Type B pancreatic cell (in vitro differentiated cells): ENCODE data around the gene CTCF. TPM values are rescaled to one million over a fixed set of nuclear protein-coding genes. Genes with fewer than 3 reads are reported as not detected.

ENCODE experiments used
- DNase-seq: peaks from one replicate; pipeline ENCODE4 v3.0.0; 2021; ENCODE audit warnings: mixed read lengths; ENCODE audit not compliant: unreplicated experiment; ENCODE audit errors: extremely low spot score
- H3K27ac Mint-ChIP-seq: 2 replicates; pipeline ENCODE4 v1.8.0; 2021; ENCODE audit warnings: mild to moderate bottlenecking, mixed read lengths
- H3K27me3 Mint-ChIP-seq: 2 replicates; pipeline ENCODE4 v1.8.0; 2021; ENCODE audit warnings: mixed read lengths
- H3K36me3 Mint-ChIP-seq: 2 replicates; pipeline ENCODE4 v1.8.0; 2021; ENCODE audit warnings: mixed read lengths
- H3K4me1 Mint-ChIP-seq: one replicate; pipeline ENCODE4 v1.8.0; 2021; ENCODE audit warnings: mixed read lengths; ENCODE audit not compliant: unreplicated experiment
- H3K4me3 Mint-ChIP-seq: 2 replicates; pipeline ENCODE4 v1.8.0; 2021; ENCODE audit warnings: mild to moderate bottlenecking, mixed read lengths
- H3K9me3 Mint-ChIP-seq: 2 replicates; pipeline ENCODE4 v1.8.0; 2021; ENCODE audit warnings: mixed read lengths
- total RNA-seq: library from RNA; stranded (reverse); gene quantifications from 2 replicates; pipeline ENCODE4 v1.2.1, GENCODE V29; 2021; ENCODE audit warnings: low replicate concordance
- TF ChIP-seq, protein P1 (sequence below): fragments of 200-600 bp; sonication (generic); conservative IDR thresholded peaks from 2 replicates; pipeline ENCODE4 v1.5.0; 2021; ENCODE audit warnings: antibody characterized with exemption, mild to moderate bottlenecking

The CTCF gene
- total RNA-seq, 1 donor from 2014 or later = 57.8 TPM

DNA sequence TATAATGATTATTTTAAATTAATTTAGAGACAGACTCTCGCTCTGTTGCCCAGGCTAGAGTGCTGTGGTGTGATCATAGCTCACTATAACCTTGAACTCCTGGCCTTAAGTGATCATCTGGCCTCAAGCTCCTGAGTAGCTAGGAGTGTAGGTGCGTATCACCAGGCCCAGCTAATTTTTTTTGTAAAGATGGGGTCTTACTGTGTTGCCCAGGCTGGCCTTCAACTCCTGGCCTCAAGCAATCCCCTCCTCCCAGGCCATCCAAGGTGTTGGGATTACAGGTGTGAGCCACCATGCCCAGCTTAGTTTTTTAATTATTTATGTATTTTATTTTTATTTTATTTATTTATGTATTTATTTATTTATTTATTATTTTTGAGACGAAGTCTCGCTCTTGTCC, 17.9 kb downstream of the CTCF start:
- no peaks in the 10 kb centered on the region for H3K9me3 Mint-ChIP-seq
- peaks cover 17% of the 10 kb centered on the region for H3K36me3 Mint-ChIP-seq
- TF ChIP-seq, protein P1, sequence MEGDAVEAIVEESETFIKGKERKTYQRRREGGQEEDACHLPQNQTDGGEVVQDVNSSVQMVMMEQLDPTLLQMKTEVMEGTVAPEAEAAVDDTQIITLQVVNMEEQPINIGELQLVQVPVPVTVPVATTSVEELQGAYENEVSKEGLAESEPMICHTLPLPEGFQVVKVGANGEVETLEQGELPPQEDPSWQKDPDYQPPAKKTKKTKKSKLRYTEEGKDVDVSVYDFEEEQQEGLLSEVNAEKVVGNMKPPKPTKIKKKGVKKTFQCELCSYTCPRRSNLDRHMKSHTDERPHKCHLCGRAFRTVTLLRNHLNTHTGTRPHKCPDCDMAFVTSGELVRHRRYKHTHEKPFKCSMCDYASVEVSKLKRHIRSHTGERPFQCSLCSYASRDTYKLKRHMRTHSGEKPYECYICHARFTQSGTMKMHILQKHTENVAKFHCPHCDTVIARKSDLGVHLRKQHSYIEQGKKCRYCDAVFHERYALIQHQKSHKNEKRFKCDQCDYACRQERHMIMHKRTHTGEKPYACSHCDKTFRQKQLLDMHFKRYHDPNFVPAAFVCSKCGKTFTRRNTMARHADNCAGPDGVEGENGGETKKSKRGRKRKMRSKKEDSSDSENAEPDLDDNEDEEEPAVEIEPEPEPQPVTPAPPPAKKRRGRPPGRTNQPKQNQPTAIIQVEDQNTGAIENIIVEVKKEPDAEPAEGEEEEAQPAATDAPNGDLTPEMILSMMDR = no peak
- no peak overlapping the region for H3K4me3 Mint-ChIP-seq
- no peak for DNase-seq
- no peaks in the 10 kb centered on the region for H3K4me1 Mint-ChIP-seq
- H3K27ac Mint-ChIP-seq = no peak overlapping the region
- H3K27me3 Mint-ChIP-seq = no peaks in the 10 kb centered on the region

- H3K4me3 Mint-ChIP-seq = no peak overlapping the region
- H3K4me1 Mint-ChIP-seq = peaks cover 14% of the 10 kb centered on the region
- DNase-seq = no peak
- no peaks in the 10 kb centered on the region for H3K27me3 Mint-ChIP-seq
- no peak overlapping the region for H3K27ac Mint-ChIP-seq
- TF ChIP-seq, protein P1 = no peak
- H3K9me3 Mint-ChIP-seq = no peaks in the 10 kb centered on the region
- peaks cover 21% of the 10 kb centered on the region for H3K36me3 Mint-ChIP-seq
Observed at GRCh38 chr16:67593288-67593687, 31.0 kb downstream of the CTCF start.

DNA sequence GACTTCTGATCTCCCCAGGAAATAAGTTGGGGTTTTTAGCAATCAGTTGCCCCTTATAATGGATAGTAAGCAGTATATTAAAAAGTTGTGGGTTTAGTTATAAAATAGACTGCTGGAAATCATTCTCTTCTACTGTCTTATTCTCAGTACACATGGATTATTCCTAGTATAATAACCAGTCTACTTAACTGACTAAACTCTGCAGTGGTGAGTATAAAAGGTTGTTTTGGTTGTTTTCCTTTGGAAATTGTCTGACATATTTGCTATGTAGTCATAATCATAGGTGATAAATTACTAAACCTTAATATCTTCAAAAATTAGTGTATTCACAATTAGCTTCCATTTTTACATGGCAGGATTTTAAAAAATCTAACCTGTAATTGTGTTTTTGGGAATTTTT, 31.4 kb downstream of the CTCF start:
- H3K9me3 Mint-ChIP-seq = no peaks in the 10 kb centered on the region
- H3K4me1 Mint-ChIP-seq = peaks cover 14% of the 10 kb centered on the region
- DNase-seq = no peak
- H3K27me3 Mint-ChIP-seq = no peaks in the 10 kb centered on the region
- TF ChIP-seq, protein P1 = no peak
- no peak overlapping the region for H3K4me3 Mint-ChIP-seq
- H3K27ac Mint-ChIP-seq = no peak overlapping the region
- peaks cover 22% of the 10 kb centered on the region for H3K36me3 Mint-ChIP-seq

- H3K4me1 Mint-ChIP-seq = peaks cover 14% of the 10 kb centered on the region
- H3K9me3 Mint-ChIP-seq = no peaks in the 10 kb centered on the region
- peak overlapping the region; percentile 48 for H3K27ac Mint-ChIP-seq
- DNase-seq = no peak
- peaks cover 22% of the 10 kb centered on the region for H3K36me3 Mint-ChIP-seq
- no peak overlapping the region for H3K4me3 Mint-ChIP-seq
- TF ChIP-seq, protein P1 = no peak
- no peaks in the 10 kb centered on the region for H3K27me3 Mint-ChIP-seq
Observed at GRCh38 chr16:67594256-67594915, 32.1 kb downstream of the CTCF start.

- Mint-ChIP-seq H3K27ac (peak overlapping the region; percentile 48), H3K9me3 (no peaks in the 10 kb centered on the region), H3K27me3 (no peaks in the 10 kb centered on the region), H3K36me3 (peaks cover 24% of the 10 kb centered on the region), H3K4me1 (peaks cover 19% of the 10 kb centered on the region), H3K4me3 (no peak overlapping the region)
- no peak for DNase-seq
- TF ChIP-seq, protein P1 = no peak
Observed at GRCh38 chr16:67594956-67595355, 32.6 kb downstream of the CTCF start.
